GM12892 (cell line): ENCODE data around the gene FGF12.

Experiments
- POLR2AphosphoS5 ChIP-seq: IDR thresholded peaks from 2 replicates; pipeline ENCODE4 v1.6.1; 2011; ENCODE audit warnings: low read depth, low read length, control low read depth
- TAF1 ChIP-seq: IDR thresholded peaks from 2 replicates; pipeline ENCODE4 v1.6.1; 2011; ENCODE audit warnings: low read depth, mild to moderate bottlenecking, control low read depth, low read length, borderline replicate concordance

- TF ChIP-seq TAF1 (no peak), POLR2AphosphoS5 (no peak)
These were observed 447.7 kb downstream of the FGF12 start for GRCh38 chr3:192279664-192280063.
